Osteocyte (in vitro differentiated cells): Measurements from ENCODE around the gene NKX3-2. TPM values are rescaled to one million over a fixed set of nuclear protein-coding genes. Genes with fewer than 3 reads are reported as not detected.

ENCODE experiments used
- DNase-seq: peaks from one replicate; pipeline ENCODE4 v3.0.0; 2021; ENCODE audit warnings: mixed read lengths; ENCODE audit not compliant: unreplicated experiment; ENCODE audit errors: extremely low spot score
- H3K27ac Mint-ChIP-seq: one replicate; pipeline ENCODE4 v1.8.0; 2021; ENCODE audit warnings: mild to moderate bottlenecking, mixed read lengths; ENCODE audit not compliant: unreplicated experiment
- H3K27me3 Mint-ChIP-seq: one replicate; pipeline ENCODE4 v1.8.0; 2021; ENCODE audit warnings: mixed read lengths; ENCODE audit not compliant: unreplicated experiment
- H3K36me3 Mint-ChIP-seq: one replicate; pipeline ENCODE4 v1.8.0; 2021; ENCODE audit warnings: mixed read lengths; ENCODE audit not compliant: unreplicated experiment
- H3K4me1 Mint-ChIP-seq: one replicate; pipeline ENCODE4 v1.8.0; 2021; ENCODE audit warnings: mixed read lengths; ENCODE audit not compliant: unreplicated experiment
- H3K4me3 Mint-ChIP-seq: one replicate; pipeline ENCODE4 v1.8.0; 2021; ENCODE audit warnings: mild to moderate bottlenecking, moderate library complexity, mixed read lengths; ENCODE audit not compliant: unreplicated experiment
- H3K9me3 Mint-ChIP-seq: one replicate; pipeline ENCODE4 v1.8.0; 2021; ENCODE audit warnings: mixed read lengths; ENCODE audit not compliant: unreplicated experiment
- long read RNA-seq: library from polyadenylated mRNA; unstranded; transcript quantifications from one replicate; pipeline ENCODE4 v2.0.0, GENCODE V29; 2021
- total RNA-seq: library from RNA; stranded (reverse); gene quantifications from 2 replicates; pipeline ENCODE4 v1.2.1, GENCODE V29; 2021
- TF ChIP-seq, protein P1 (sequence below): fragments of 200-600 bp; sonication (generic); IDR thresholded peaks from 2 replicates; pipeline ENCODE4 v1.5.0; 2021; ENCODE audit warnings: antibody characterized with exemption, mild to moderate bottlenecking, moderate library complexity

The NKX3-2 gene
- 2.7 and 2.9 TPM in 2 replicates for total RNA-seq
- long read RNA-seq, result 0 reads

DNA sequence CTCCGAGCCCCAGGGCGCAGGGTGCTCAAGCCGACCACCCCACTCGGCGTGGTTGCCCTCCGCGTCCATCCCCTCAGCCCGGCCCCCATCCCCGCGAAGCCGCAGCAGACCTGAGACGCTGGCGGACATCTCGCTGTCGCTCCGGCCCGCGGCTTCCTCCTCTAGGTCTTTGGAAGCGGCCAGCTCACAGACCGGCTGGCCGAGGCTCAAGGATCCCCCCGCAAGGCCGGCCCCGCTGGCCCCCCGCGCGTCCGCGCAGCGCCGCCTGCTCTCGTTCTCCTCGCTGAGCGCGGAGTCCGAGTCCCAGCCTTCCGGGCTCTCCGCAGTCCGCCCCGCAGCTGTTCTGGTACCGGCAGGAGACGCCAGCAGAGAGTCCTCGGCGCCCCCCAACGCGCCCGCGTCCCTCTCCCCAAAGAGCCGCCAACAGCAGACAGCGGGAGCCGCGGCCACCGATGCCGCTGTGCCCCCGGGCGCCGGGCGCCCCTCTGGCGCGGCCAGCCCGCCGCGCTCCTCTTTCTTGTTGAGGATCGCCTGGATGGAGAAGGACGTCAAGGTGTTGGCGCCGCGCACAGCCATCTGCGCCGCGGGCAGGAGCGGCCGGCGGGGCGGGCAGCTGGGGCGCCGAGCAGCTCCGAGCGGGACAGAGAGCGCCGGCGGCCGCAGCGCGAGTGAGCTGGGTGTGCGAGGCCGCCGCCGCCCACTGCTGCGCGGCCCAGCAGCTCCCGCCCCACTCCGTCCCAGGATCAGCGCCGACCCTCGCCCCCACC lies at the start of gene NKX3-2:
Gene NKX3-2, minus strand, starts transcription at position 670 of the 767 bp plus-strand sequence. Its CDS starts 94 bp downstream, at position 576.
- H3K4me3 Mint-ChIP-seq, result peak within 1 kb of the TSS; percentile 92
- H3K4me1 Mint-ChIP-seq, result peaks cover 36% of the 10 kb centered on the region
- peak within 1 kb of the TSS; percentile 81 for H3K27ac Mint-ChIP-seq
- DNase-seq, result no peak
- H3K36me3 Mint-ChIP-seq, result peaks cover 4% of the 10 kb centered on the region
- no peaks in the 10 kb centered on the region for H3K9me3 Mint-ChIP-seq
- H3K27me3 Mint-ChIP-seq, result peaks cover 56% of the 10 kb centered on the region
- TF ChIP-seq, protein P1, sequence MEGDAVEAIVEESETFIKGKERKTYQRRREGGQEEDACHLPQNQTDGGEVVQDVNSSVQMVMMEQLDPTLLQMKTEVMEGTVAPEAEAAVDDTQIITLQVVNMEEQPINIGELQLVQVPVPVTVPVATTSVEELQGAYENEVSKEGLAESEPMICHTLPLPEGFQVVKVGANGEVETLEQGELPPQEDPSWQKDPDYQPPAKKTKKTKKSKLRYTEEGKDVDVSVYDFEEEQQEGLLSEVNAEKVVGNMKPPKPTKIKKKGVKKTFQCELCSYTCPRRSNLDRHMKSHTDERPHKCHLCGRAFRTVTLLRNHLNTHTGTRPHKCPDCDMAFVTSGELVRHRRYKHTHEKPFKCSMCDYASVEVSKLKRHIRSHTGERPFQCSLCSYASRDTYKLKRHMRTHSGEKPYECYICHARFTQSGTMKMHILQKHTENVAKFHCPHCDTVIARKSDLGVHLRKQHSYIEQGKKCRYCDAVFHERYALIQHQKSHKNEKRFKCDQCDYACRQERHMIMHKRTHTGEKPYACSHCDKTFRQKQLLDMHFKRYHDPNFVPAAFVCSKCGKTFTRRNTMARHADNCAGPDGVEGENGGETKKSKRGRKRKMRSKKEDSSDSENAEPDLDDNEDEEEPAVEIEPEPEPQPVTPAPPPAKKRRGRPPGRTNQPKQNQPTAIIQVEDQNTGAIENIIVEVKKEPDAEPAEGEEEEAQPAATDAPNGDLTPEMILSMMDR, result no peak

DNA sequence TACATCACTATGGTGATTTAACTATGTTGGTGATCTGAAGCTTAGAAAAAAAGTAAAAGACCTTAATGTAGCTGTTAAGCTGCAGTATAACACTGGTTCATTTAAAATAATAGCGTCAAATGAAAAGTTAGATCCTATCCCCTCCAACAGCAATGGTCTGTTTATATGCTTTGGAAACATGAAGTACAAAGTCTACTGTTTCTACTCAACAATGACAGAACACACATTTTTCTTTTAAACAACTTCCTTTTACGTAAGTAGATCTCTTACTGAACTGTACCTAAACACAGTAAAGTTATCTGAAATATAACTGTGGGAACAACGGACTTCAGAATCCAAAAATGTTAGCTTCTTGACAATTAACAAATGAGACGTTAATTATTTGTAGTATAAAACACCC lies 47.9 kb upstream of the NKX3-2 start:
- H3K4me3 Mint-ChIP-seq, result no peak overlapping the region
- H3K36me3 Mint-ChIP-seq, result peaks cover 57% of the 10 kb centered on the region
- TF ChIP-seq, protein P1, result no peak

DNA sequence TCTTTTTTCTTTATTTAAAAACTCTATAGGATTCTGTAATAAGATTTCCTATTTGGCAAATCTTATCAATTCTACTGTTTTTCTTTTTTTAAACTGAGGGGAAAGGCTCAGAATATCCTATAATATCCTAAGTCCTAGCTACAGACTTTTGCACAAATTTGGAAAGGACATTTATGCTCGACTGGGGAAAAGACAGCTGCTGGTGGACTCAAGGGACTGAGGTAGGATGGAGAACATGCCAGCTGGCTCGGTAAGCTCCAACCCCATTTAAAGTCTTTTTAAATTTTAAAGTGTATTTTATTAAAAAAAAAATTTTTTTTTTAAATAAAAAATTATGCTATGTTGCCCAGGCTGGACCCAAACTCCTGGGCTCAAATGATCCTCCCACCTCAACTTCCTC lies 46.5 kb upstream of the NKX3-2 start:
- DNase-seq, result no peak
- Mint-ChIP-seq H3K27ac (no peak overlapping the region), H3K4me3 (no peak overlapping the region), H3K27me3 (no peaks in the 10 kb centered on the region), H3K36me3 (peaks cover 48% of the 10 kb centered on the region), H3K4me1 (no peaks in the 10 kb centered on the region), H3K9me3 (no peaks in the 10 kb centered on the region)
- TF ChIP-seq, protein P1, result no peak

More for the DNA sequence above, 47.9 kb upstream of the NKX3-2 start:
- H3K4me1 Mint-ChIP-seq, result no peaks in the 10 kb centered on the region
- no peak overlapping the region for H3K27ac Mint-ChIP-seq
- no peaks in the 10 kb centered on the region for H3K9me3 Mint-ChIP-seq
- H3K27me3 Mint-ChIP-seq, result no peaks in the 10 kb centered on the region
- DNase-seq, result no peak

DNA sequence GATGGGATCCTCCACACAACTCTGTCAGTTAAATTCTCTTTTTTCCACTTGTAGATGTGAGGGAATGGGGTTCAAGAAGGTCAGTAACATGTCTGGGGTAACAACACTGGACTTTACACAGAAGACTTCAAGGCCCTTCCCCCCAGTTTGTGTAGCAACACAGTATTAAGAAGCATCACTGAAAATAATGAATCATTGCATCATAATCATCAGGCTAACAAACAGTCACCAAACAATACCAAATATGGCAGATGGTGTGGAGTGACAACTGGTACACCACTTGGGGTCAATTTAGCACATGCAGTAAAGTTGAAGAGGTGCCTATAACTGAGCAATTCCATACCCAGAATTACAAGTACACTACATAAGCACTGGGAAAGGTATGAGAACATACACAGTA lies 44.6 kb upstream of the NKX3-2 start:
- Mint-ChIP-seq H3K9me3 (no peaks in the 10 kb centered on the region), H3K27me3 (no peaks in the 10 kb centered on the region), H3K4me1 (no peaks in the 10 kb centered on the region), H3K4me3 (no peak overlapping the region), H3K27ac (no peak overlapping the region), H3K36me3 (peaks cover 35% of the 10 kb centered on the region)
- TF ChIP-seq, protein P1, result no peak
- no peak for DNase-seq

DNA sequence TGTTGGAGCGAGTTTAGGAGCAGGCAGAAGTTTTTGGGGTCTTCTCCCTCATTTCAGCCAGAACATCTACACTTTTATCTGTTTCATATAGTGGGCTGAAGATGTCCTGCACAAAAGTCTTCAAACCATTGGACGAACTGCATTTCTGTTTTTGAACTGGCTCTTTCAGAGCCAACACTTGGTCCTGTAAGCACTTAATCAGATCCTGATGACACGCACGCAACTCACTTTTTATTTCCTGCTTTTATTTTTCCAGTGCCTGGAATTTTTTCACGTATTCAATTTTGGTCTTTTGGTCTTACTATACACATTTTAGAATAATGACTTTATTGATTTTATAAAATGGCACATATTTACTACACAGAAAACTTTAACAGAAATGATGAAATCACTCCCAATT lies 40.2 kb upstream of the NKX3-2 start:
- H3K4me3 Mint-ChIP-seq, result no peak overlapping the region
- H3K27ac Mint-ChIP-seq, result no peak overlapping the region
- H3K4me1 Mint-ChIP-seq, result no peaks in the 10 kb centered on the region
- H3K9me3 Mint-ChIP-seq, result no peaks in the 10 kb centered on the region
- no peak for DNase-seq
- TF ChIP-seq, protein P1, result no peak
- H3K36me3 Mint-ChIP-seq, result peaks cover 45% of the 10 kb centered on the region
- no peaks in the 10 kb centered on the region for H3K27me3 Mint-ChIP-seq
